Measurements from ENCODE around the gene C11orf65. TPM values are rescaled to one million over a fixed set of nuclear protein-coding genes. Genes with fewer than 3 reads are reported as not detected.

Gene C11orf65
- total RNA-seq, 4 donors from 2014 or later, result 0.19 to 1.3 (median 0.30) TPM; not detected in 1

GRCh38 chr11:108364159-108364558 is 103.2 kb downstream of the C11orf65 start:
- no peak for TF ChIP-seq CTCF (IDR thresholded peaks at IDR 0.05)
- TF ChIP-seq POLR2A (IDR thresholded peaks at IDR 0.05), result no peak
- no peak overlapping the region for H3K4me3 ChIP-seq (ENCODE audit: low read depth, poor library complexity, severe bottlenecking)
- WGBS, 2 donors, result 81 to 82% methylated on average over 2 of the region's 2 CpGs
- intact Hi-C loops (cut with DNase I; ENCODE audit: low total_unique reads), result no loop called here
- DNase-seq (ENCODE audit: low spot score in 2 of 2), result no peak

GRCh38 chr11:108351468-108351867 is 115.9 kb downstream of the C11orf65 start:
- no peak for DNase-seq (ENCODE audit: low spot score in 2 of 2)
- TF ChIP-seq CTCF (IDR thresholded peaks at IDR 0.05) (no peak), POLR2A (IDR thresholded peaks at IDR 0.05) (no peak)
- H3K4me3 ChIP-seq (ENCODE audit: low read depth, poor library complexity, severe bottlenecking), result no peak overlapping the region
- intact Hi-C loops (cut with DNase I; ENCODE audit: low total_unique reads), result no loop called here

- no peak for DNase-seq (ENCODE audit: low spot score in 2 of 2)
Observed at GRCh38 chr11:108346451-108346850, 120.9 kb downstream of the C11orf65 start.

GRCh38 chr11:108345767-108346166 is 121.6 kb downstream of the C11orf65 start:
- intact Hi-C loops (cut with DNase I; ENCODE audit: low total_unique reads), result no loop called here
- no peak for DNase-seq (ENCODE audit: low spot score in 2 of 2)
- H3K4me3 ChIP-seq (ENCODE audit: low read depth, poor library complexity, severe bottlenecking), result no peak overlapping the region
- WGBS, 2 donors, result 96% methylated on average over 4 of the region's 4 CpGs
- TF ChIP-seq CTCF (IDR thresholded peaks at IDR 0.05), result no peak
- no peak for TF ChIP-seq POLR2A (IDR thresholded peaks at IDR 0.05)

More at GRCh38 chr11:108346451-108346850, 120.9 kb downstream of the C11orf65 start:
- intact Hi-C loops (cut with DNase I; ENCODE audit: low total_unique reads), result no loop called here
- TF ChIP-seq CTCF (IDR thresholded peaks at IDR 0.05), result no peak
- no peak for TF ChIP-seq POLR2A (IDR thresholded peaks at IDR 0.05)
- no peak overlapping the region for H3K4me3 ChIP-seq (ENCODE audit: low read depth, poor library complexity, severe bottlenecking)

- DNase-seq (ENCODE audit: low spot score in 2 of 2), result no peak
- intact Hi-C loops (cut with DNase I; ENCODE audit: low total_unique reads), result no loop called here
- TF ChIP-seq CTCF (IDR thresholded peaks at IDR 0.05), result no peak
- no peak for TF ChIP-seq POLR2A (IDR thresholded peaks at IDR 0.05)
- H3K4me3 ChIP-seq (ENCODE audit: low read depth, poor library complexity, severe bottlenecking), result no peak overlapping the region
- WGBS, 2 donors, result 87 to 97% methylated on average over 2 of the region's 2 CpGs
Observed at GRCh38 chr11:108343714-108344113, 123.6 kb downstream of the C11orf65 start.

- DNase-seq (ENCODE audit: low spot score in 2 of 2), result no peak
- intact Hi-C loops (cut with DNase I; ENCODE audit: low total_unique reads), result no loop called here
- 71 to 74% methylated on average over 4 of the region's 4 CpGs for WGBS, 2 donors
- H3K4me3 ChIP-seq (ENCODE audit: low read depth, poor library complexity, severe bottlenecking), result no peak overlapping the region
- TF ChIP-seq POLR2A (IDR thresholded peaks at IDR 0.05) (no peak), CTCF (IDR thresholded peaks at IDR 0.05) (no peak)
Observed at GRCh38 chr11:108341654-108342053, 125.7 kb downstream of the C11orf65 start.
